Measurements from ENCODE around the gene PMFBP1. TPM values are rescaled to one million over a fixed set of nuclear protein-coding genes. Genes with fewer than 3 reads are reported as not detected.

Gene PMFBP1
- polyA plus RNA-seq, 1 donor from 2014 or later: 1.0 TPM

DNA sequence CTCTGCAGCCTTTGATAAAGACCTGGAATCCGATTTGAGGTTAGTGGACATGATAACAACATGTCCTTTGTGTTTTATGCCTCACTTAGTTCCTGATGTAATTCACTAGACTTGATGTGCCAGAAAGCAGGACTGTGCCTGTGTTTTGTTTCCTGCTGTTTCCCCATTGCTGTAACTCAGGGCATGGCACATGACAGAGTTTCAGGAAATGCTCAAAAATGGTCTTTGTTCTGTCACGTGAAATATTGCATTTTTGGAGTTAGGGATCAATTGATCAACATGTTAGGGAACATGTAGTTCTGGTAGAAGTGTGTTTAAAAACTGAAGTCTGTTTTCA is 45.6 kb downstream of the PMFBP1 start:
- Histone ChIP-seq H3K27me3 (ENCODE audit: insufficient read depth, low read depth, low read length) (no peaks in the 10 kb centered on the region), H3F3A (ENCODE audit: insufficient read depth, low read length, poor library complexity, severe bottlenecking) (no peaks in the 10 kb centered on the region), H2AFZ (ENCODE audit: low read depth, low read length) (no peak overlapping the region), H3K9me2 (ENCODE audit: insufficient read depth, low read length) (no peaks in the 10 kb centered on the region), H3K9me3 (ENCODE audit: low read length) (no peaks in the 10 kb centered on the region), H3K27ac (ENCODE audit: low read length) (peak overlapping the region; percentile 84), H3K36me3 (ENCODE audit: insufficient read depth, low read length) (no peaks in the 10 kb centered on the region), H3K79me2 (replicated peaks; ENCODE audit: insufficient read depth, low read length) (no peaks in the 10 kb centered on the region), H3K9ac (ENCODE audit: low read length) (no peak overlapping the region), H3K4me2 (ENCODE audit: low read length) (no peak overlapping the region), H3K4me3 (ENCODE audit: low read length) (no peak overlapping the region), H4K20me1 (ENCODE audit: insufficient read depth) (no peaks in the 10 kb centered on the region)
- TF ChIP-seq EZH2 (IDR thresholded peaks at IDR 0.05; ENCODE audit: borderline replicate concordance, insufficient read depth, low read length, poor library complexity, severe bottlenecking) (no peak), POLR2AphosphoS5 (IDR thresholded peaks at IDR 0.05) (no peak), TAF1 (IDR thresholded peaks at IDR 0.05; ENCODE audit: low read depth) (no peak), CTCF (IDR thresholded peaks at IDR 0.05; ENCODE audit: poor library complexity, severe bottlenecking) (no peak)

GRCh38 chr16:72125635-72126428 is 46.1 kb downstream of the PMFBP1 start:
- no peaks in the 10 kb centered on the region for H3K27me3 ChIP-seq (ENCODE audit: insufficient read depth, low read depth, low read length)
- no peak overlapping the region for H3K4me2 ChIP-seq (ENCODE audit: low read length)
- no peaks in the 10 kb centered on the region for H3K36me3 ChIP-seq (ENCODE audit: insufficient read depth, low read length)
- no peaks in the 10 kb centered on the region for H4K20me1 ChIP-seq (ENCODE audit: insufficient read depth)
- H3F3A ChIP-seq (ENCODE audit: insufficient read depth, low read length, poor library complexity, severe bottlenecking): no peaks in the 10 kb centered on the region
- no peaks in the 10 kb centered on the region for H3K9me2 ChIP-seq (ENCODE audit: insufficient read depth, low read length)
- peak overlapping the region; percentile 55 for H3K9ac ChIP-seq (ENCODE audit: low read length)
- TF ChIP-seq RAD21 (conservative IDR thresholded peaks at IDR 0.05) (no peak), TAF1 (IDR thresholded peaks at IDR 0.05; ENCODE audit: low read depth) (no peak), MXI1 (conservative IDR thresholded peaks at IDR 0.05; ENCODE audit: poor library complexity, severe bottlenecking) (no peak), EP300 (conservative IDR thresholded peaks at IDR 0.05; ENCODE audit: poor library complexity, severe bottlenecking) (no peak), CTCF (IDR thresholded peaks at IDR 0.05; ENCODE audit: poor library complexity, severe bottlenecking) (no peak), EZH2 (IDR thresholded peaks at IDR 0.05; ENCODE audit: borderline replicate concordance, insufficient read depth, low read length, poor library complexity, severe bottlenecking) (no peak), SMC3 (conservative IDR thresholded peaks at IDR 0.05; ENCODE audit: poor library complexity) (no peak), POLR2AphosphoS5 (IDR thresholded peaks at IDR 0.05) (no peak)
- TF ChIP-seq, protein P1, sequence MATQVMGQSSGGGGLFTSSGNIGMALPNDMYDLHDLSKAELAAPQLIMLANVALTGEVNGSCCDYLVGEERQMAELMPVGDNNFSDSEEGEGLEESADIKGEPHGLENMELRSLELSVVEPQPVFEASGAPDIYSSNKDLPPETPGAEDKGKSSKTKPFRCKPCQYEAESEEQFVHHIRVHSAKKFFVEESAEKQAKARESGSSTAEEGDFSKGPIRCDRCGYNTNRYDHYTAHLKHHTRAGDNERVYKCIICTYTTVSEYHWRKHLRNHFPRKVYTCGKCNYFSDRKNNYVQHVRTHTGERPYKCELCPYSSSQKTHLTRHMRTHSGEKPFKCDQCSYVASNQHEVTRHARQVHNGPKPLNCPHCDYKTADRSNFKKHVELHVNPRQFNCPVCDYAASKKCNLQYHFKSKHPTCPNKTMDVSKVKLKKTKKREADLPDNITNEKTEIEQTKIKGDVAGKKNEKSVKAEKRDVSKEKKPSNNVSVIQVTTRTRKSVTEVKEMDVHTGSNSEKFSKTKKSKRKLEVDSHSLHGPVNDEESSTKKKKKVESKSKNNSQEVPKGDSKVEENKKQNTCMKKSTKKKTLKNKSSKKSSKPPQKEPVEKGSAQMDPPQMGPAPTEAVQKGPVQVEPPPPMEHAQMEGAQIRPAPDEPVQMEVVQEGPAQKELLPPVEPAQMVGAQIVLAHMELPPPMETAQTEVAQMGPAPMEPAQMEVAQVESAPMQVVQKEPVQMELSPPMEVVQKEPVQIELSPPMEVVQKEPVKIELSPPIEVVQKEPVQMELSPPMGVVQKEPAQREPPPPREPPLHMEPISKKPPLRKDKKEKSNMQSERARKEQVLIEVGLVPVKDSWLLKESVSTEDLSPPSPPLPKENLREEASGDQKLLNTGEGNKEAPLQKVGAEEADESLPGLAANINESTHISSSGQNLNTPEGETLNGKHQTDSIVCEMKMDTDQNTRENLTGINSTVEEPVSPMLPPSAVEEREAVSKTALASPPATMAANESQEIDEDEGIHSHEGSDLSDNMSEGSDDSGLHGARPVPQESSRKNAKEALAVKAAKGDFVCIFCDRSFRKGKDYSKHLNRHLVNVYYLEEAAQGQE (IDR thresholded peaks at IDR 0.05; ENCODE audit: borderline replicate concordance): no peak
- no peak overlapping the region for H3K4me3 ChIP-seq (ENCODE audit: low read length)
- peak overlapping the region; percentile 84 for H3K27ac ChIP-seq (ENCODE audit: low read length)
- no peaks in the 10 kb centered on the region for H3K9me3 ChIP-seq (ENCODE audit: low read length)
- no peaks in the 10 kb centered on the region for H3K79me2 ChIP-seq (replicated peaks; ENCODE audit: insufficient read depth, low read length)
- H2AFZ ChIP-seq (ENCODE audit: low read depth, low read length): peak overlapping the region; percentile 46
